Left ventricle myocardium superior (tissue), 1 donor: ENCODE data around the gene AAR2. TPM values are rescaled to one million over a fixed set of nuclear protein-coding genes. Genes with fewer than 3 reads are reported as not detected.

Source experiments
- ATAC-seq: fragments of 200-7000 bp; cut with Tn5 transposase; one replicate; pipeline ENCODE4 v1.9.1; 2020; ENCODE audit warnings: mild to moderate bottlenecking, moderate library complexity
- DNase-seq: peaks from one replicate; pipeline ENCODE4 v3.0.0-alpha.2; 2020
- intact Hi-C: fragments of 100-400 bp; cut with micrococcal nuclease; formaldehyde crosslinking; loops from one replicate; pipeline ENCODE4 v1.11.0; 2022
- long read RNA-seq: library from polyadenylated mRNA; unstranded; transcript quantifications from one replicate; pipeline ENCODE4 v2.0.0, GENCODE V29; 2021
- total RNA-seq: library from RNA; stranded (reverse); fragmentation: NEBNext Ultra II Directional; extraction: Animal tissue kit (Norgen Biotek cat#: 25700); gene quantifications from one replicate; pipeline ENCODE4 v1.2.1, GENCODE V29; 2021
- donor health status: DM: no; HTN: yes; CAD: no; lungs with severe emphysema.

The AAR2 gene
- 14.8 TPM for total RNA-seq
- long read RNA-seq, transcript AAR2-201 (4 exons, 2,430 nt), result major isoform, 40 of 61 reads
- long read RNA-seq, partial matches to known transcripts, result 17 of 61 reads
- long read RNA-seq, other reads (novel, unspliced or antisense), result 0 of 61 reads

- DNase-seq (peak; percentile 84), ATAC-seq (peak; percentile 97)
- intact Hi-C loops, result no loop called here
These were observed at the start of gene AAR2 for GRCh38 chr20:36235892-36236785. Gene AAR2 (plus strand): TSS chr20:36236478. CDS start chr20:36239869, 3,391 bp downstream.

- DNase-seq, result no peak
- intact Hi-C loops, result no loop called here
- no peak for ATAC-seq
These were observed 42.1 kb upstream of the AAR2 start for GRCh38 chr20:36193977-36194712.

- DNase-seq (peak; percentile 43), ATAC-seq (peak; percentile 76)
- intact Hi-C loops, result loop anchor here (5.0 kb wide), 1 partner anchor 39 kb away; no protein-coding TSS in a partner anchor
These were observed 39.6 kb upstream of the AAR2 start for GRCh38 chr20:36196676-36197075.

GRCh38 chr20:36197271-36197670, 39.0 kb upstream of the AAR2 start:
- ATAC-seq, result no peak
- intact Hi-C loops, result loop anchor here (5.0 kb wide), 1 partner anchor 40 kb away; no protein-coding TSS in a partner anchor
- no peak for DNase-seq

- intact Hi-C loops, result loop anchor here (5.0 kb wide), 1 partner anchor 42 kb away; no protein-coding TSS in a partner anchor
- ATAC-seq, result peak; percentile 82
- DNase-seq, result peak; percentile 77
These were observed 36.7 kb upstream of the AAR2 start for GRCh38 chr20:36199345-36200257.

GRCh38 chr20:36200451-36200850, 35.8 kb upstream of the AAR2 start:
- ATAC-seq (no peak), DNase-seq (no peak)
- intact Hi-C loops, result no loop called here

GRCh38 chr20:36201198-36201597, 35.1 kb upstream of the AAR2 start:
- ATAC-seq (no peak), DNase-seq (no peak)
- intact Hi-C loops, result no loop called here

GRCh38 chr20:36202891-36203338, 33.4 kb upstream of the AAR2 start:
- ATAC-seq (peak; percentile 59), DNase-seq (peak; percentile 78)
- intact Hi-C loops, result no loop called here

- no peak for ATAC-seq
- DNase-seq, result no peak
- intact Hi-C loops, result no loop called here
These were observed 32.4 kb upstream of the AAR2 start for GRCh38 chr20:36203861-36204260.

GRCh38 chr20:36205026-36205425, 31.3 kb upstream of the AAR2 start:
- DNase-seq (no peak), ATAC-seq (no peak)
- intact Hi-C loops, result no loop called here

- DNase-seq (no peak), ATAC-seq (no peak)
- intact Hi-C loops, result no loop called here
These were observed 30.2 kb upstream of the AAR2 start for GRCh38 chr20:36206068-36206467.

- DNase-seq (no peak), ATAC-seq (no peak)
- intact Hi-C loops, result no loop called here
These were observed 29.6 kb upstream of the AAR2 start for GRCh38 chr20:36206641-36207040.

- DNase-seq (no peak), ATAC-seq (no peak)
- intact Hi-C loops, result no loop called here
These were observed 28.7 kb upstream of the AAR2 start for GRCh38 chr20:36207602-36208001.

- ATAC-seq, result no peak
- intact Hi-C loops, result no loop called here
- DNase-seq, result no peak
These were observed 28.0 kb upstream of the AAR2 start for GRCh38 chr20:36208257-36208656.

- DNase-seq (no peak), ATAC-seq (no peak)
- intact Hi-C loops, result no loop called here
These were observed 25.7 kb upstream of the AAR2 start for GRCh38 chr20:36210436-36211021.

GRCh38 chr20:36213362-36213761, 22.9 kb upstream of the AAR2 start:
- DNase-seq, result no peak
- no peak for ATAC-seq
- intact Hi-C loops, result no loop called here

- DNase-seq, result no peak
- intact Hi-C loops, result no loop called here
- ATAC-seq, result peak; percentile 60
These were observed 21.5 kb upstream of the AAR2 start for GRCh38 chr20:36214684-36215256.

- no peak for ATAC-seq
- intact Hi-C loops, result no loop called here
- DNase-seq, result no peak
These were observed 20.5 kb upstream of the AAR2 start for GRCh38 chr20:36215778-36216177.
